Measurements from ENCODE around the gene IL32. TPM values are rescaled to one million over a fixed set of nuclear protein-coding genes. Genes with fewer than 3 reads are reported as not detected.

IL32 gene
- total RNA-seq, 6 experiments from 2014 or later: 204 to 1,268 (median 669) TPM

GRCh38 chr16:3017794-3018506 is 47.5 kb upstream of the IL32 start, which contains the start of gene CLDN6:
CLDN6 (minus strand) TSS chr16:3018183; CDS start chr16:3016021, 2,162 bp downstream.
- Histone ChIP-seq H3K4me1 (peaks cover 0 to 19% (median 8%) of the 10 kb centered on the region in 4 donors), H3K4me3 (no peak within 1 kb of the TSS), H3K9me3 (no peaks in the 10 kb centered on the region), H3K27ac (no peak within 1 kb of the TSS), H3K36me3 (no peaks in the 10 kb centered on the region), H3K27me3 (no peaks in the 10 kb centered on the region)
- ATAC-seq (no peak), DNase-seq (no peak)
- intact Hi-C loops (cut with DNase I): no loop called here
- WGBS (ENCODE audit: insufficient coverage, low coverage, low lambda C conversion rate, missing lambda C conversion rate): 9% methylated on average over 26 of the region's 52 CpGs
- no peak for TF ChIP-seq CTCF (IDR thresholded peaks at IDR 0.05)
- TF ChIP-seq POLR2A (IDR thresholded peaks at IDR 0.05): no peak

- Histone ChIP-seq H3K4me1 (peaks cover 0 to 27% (median 14%) of the 10 kb centered on the region in 4 donors), H3K36me3 (no peaks in the 10 kb centered on the region), H3K9me3 (no peaks in the 10 kb centered on the region), H3K27me3 (no peaks in the 10 kb centered on the region), H3K4me3 (peak overlapping the region; percentile 64 to 84 (median 74)), H3K27ac (no peak overlapping the region)
- no peak for ATAC-seq
- DNase-seq: peak in 1 of 3 donors; percentile 31
- intact Hi-C loops (cut with DNase I): no loop called here
- WGBS (ENCODE audit: insufficient coverage, low coverage, low lambda C conversion rate, missing lambda C conversion rate): 45% methylated on average over 19 of the region's 40 CpGs
- TF ChIP-seq POLR2A (IDR thresholded peaks at IDR 0.05) (no peak), CTCF (IDR thresholded peaks at IDR 0.05) (no peak)
These were observed 45.7 kb upstream of the IL32 start for GRCh38 chr16:3019594-3020246.

GRCh38 chr16:3020247-3020603 is 45.2 kb upstream of the IL32 start, which contains the start of gene TNFRSF12A:
TNFRSF12A (plus strand) TSS chr16:3020368; CDS start chr16:3020398, 30 bp downstream.
- H3K27me3 ChIP-seq: no peaks in the 10 kb centered on the region
- H3K36me3 ChIP-seq: no peaks in the 10 kb centered on the region
- H3K9me3 ChIP-seq: no peaks in the 10 kb centered on the region
- peak; percentile 17 to 68 (median 56) for ATAC-seq
- peak; percentile 81 to 87 (median 83) for DNase-seq
- no peak for TF ChIP-seq CTCF (IDR thresholded peaks at IDR 0.05)
- TF ChIP-seq POLR2A (IDR thresholded peaks at IDR 0.05): peak; percentile 99
- peaks cover 0 to 28% (median 14%) of the 10 kb centered on the region in 4 donors for H3K4me1 ChIP-seq
- intact Hi-C loops (cut with DNase I): no loop called here
- H3K27ac ChIP-seq: peak within 1 kb of the TSS; percentile 84 to 95 (median 91)
- peak within 1 kb of the TSS; percentile 64 to 84 (median 74) for H3K4me3 ChIP-seq
- 0% methylated on average over 1 of the region's 49 CpGs for WGBS (ENCODE audit: insufficient coverage, low coverage, low lambda C conversion rate, missing lambda C conversion rate)

GRCh38 chr16:3020604-3021448 is 44.6 kb upstream of the IL32 start:
- ATAC-seq: peak; percentile 29 to 50 (median 36)
- Histone ChIP-seq H3K4me1 (peaks cover 0 to 28% (median 14%) of the 10 kb centered on the region in 4 donors), H3K27me3 (no peaks in the 10 kb centered on the region), H3K27ac (peak overlapping the region; percentile 84 to 95 (median 91)), H3K9me3 (no peaks in the 10 kb centered on the region), H3K36me3 (peaks cover 0 to 1% (median 0%) of the 10 kb centered on the region in 4 donors), H3K4me3 (peak overlapping the region; percentile 64 to 84 (median 74))
- under 1% methylated on average over 32 of the region's 57 CpGs for WGBS (ENCODE audit: insufficient coverage, low coverage, low lambda C conversion rate, missing lambda C conversion rate)
- intact Hi-C loops (cut with DNase I): no loop called here
- peak in 2 of 3 donors; percentile 74 to 91 for DNase-seq
- TF ChIP-seq CTCF (IDR thresholded peaks at IDR 0.05) (no peak), POLR2A (IDR thresholded peaks at IDR 0.05) (peak; percentile 63)
